H54 (cell line): ENCODE results near the gene ANTXRL.
"Not testable (repeated sequence)": the region's sequence is repeated elsewhere in the genome, so short reads cannot be mapped to it uniquely, and the experiment has no call there.

Experiments
- DNase-seq: peaks from one replicate; pipeline ENCODE4 v3.0.0; 2011; ENCODE audit warnings: low spot score, mixed read lengths; ENCODE audit not compliant: insufficient read length
- FAIRE-seq: peaks from 3 replicates; lab custom pipeline; 2011; peaks lifted over from hg19 to GRCh38; lab: Jason Lieb, UNC
- POLR2A ChIP-seq: IDR thresholded peaks from 2 replicates; pipeline ENCODE4 v1.6.1; 2011; ENCODE audit warnings: low read depth, mild to moderate bottlenecking, low read length

The ANTXRL gene

GRCh38 chr10:46273506-46274477 is 13.0 kb upstream of the ANTXRL start:
- TF ChIP-seq POLR2A, result no peak
- DNase-seq, result no peak
- no peak for FAIRE-seq

GRCh38 chr10:46277840-46278239 is 9.0 kb upstream of the ANTXRL start:
- no peak for TF ChIP-seq POLR2A
- no peak for DNase-seq
- no peak for FAIRE-seq

GRCh38 chr10:46282421-46282831 is 4.4 kb upstream of the ANTXRL start:
- not testable (repeated sequence) for FAIRE-seq, DNase-seq

GRCh38 chr10:46282842-46283574 is 3.8 kb upstream of the ANTXRL start:
- no peak for FAIRE-seq
- TF ChIP-seq POLR2A, result peak; percentile 46
- peak; percentile 61 for DNase-seq

- FAIRE-seq, result no peak
- no peak for DNase-seq
Observed at GRCh38 chr10:46283580-46284285, 3.1 kb upstream of the ANTXRL start.

GRCh38 chr10:46284286-46285229 is 2.2 kb upstream of the ANTXRL start:
- FAIRE-seq, result no peak
- DNase-seq, result peak; percentile 82
- peak; percentile 63 for TF ChIP-seq POLR2A

More at GRCh38 chr10:46283580-46284285, 3.1 kb upstream of the ANTXRL start:
- TF ChIP-seq POLR2A, result no peak

GRCh38 chr10:46285300-46285699 is 1.5 kb upstream of the ANTXRL start:
- no peak for DNase-seq
- TF ChIP-seq POLR2A, result no peak
- FAIRE-seq, result no peak

GRCh38 chr10:46285966-46286620 is 704 bp upstream of the ANTXRL start:
- TF ChIP-seq POLR2A, result no peak
- no peak for DNase-seq
- no peak for FAIRE-seq

- DNase-seq, result no peak
- no peak for TF ChIP-seq POLR2A
- no peak for FAIRE-seq
Observed at GRCh38 chr10:46287846-46288477, 1.2 kb downstream of the ANTXRL start.

- DNase-seq, result no peak
- no peak for TF ChIP-seq POLR2A
- FAIRE-seq, result no peak
Observed at GRCh38 chr10:46288601-46289206, 1.9 kb downstream of the ANTXRL start.

- no peak for DNase-seq
- TF ChIP-seq POLR2A, result no peak
- no peak for FAIRE-seq
Observed at GRCh38 chr10:46289209-46289810, 2.5 kb downstream of the ANTXRL start.
